ENCODE data around the gene MYOCOS.

DNA sequence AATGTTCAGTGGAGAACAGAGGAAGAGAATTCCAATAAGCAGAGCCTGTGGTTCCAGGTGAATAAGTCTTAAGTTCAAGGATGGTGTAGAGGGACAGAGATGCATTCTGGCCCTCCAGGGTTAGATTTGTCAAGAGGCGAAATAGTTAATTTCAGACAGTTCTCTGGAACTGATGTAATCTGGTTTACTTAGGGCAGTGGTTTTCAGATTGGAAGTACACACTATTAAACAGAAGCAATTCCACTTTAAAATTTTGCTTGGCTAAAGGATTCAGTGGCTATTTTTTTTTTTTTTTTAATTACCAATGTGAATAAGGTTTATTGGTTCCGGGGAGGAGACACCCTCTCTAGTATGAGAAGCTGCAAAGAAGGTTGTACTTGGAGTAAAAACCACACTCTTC lies 25.3 kb upstream of the MYOCOS start:
- TF ChIP-seq, protein P1, sequence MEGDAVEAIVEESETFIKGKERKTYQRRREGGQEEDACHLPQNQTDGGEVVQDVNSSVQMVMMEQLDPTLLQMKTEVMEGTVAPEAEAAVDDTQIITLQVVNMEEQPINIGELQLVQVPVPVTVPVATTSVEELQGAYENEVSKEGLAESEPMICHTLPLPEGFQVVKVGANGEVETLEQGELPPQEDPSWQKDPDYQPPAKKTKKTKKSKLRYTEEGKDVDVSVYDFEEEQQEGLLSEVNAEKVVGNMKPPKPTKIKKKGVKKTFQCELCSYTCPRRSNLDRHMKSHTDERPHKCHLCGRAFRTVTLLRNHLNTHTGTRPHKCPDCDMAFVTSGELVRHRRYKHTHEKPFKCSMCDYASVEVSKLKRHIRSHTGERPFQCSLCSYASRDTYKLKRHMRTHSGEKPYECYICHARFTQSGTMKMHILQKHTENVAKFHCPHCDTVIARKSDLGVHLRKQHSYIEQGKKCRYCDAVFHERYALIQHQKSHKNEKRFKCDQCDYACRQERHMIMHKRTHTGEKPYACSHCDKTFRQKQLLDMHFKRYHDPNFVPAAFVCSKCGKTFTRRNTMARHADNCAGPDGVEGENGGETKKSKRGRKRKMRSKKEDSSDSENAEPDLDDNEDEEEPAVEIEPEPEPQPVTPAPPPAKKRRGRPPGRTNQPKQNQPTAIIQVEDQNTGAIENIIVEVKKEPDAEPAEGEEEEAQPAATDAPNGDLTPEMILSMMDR (IDR thresholded peaks at IDR 0.05): no peak
- TF ChIP-seq POLR2A (IDR thresholded peaks at IDR 0.05): no peak
